HEK293 (cell line): ENCODE results near the gene NEO1.

Experiments used
- CTCF ChIP-seq: fragments of 450-650 bp; formaldehyde crosslinking; IDR thresholded peaks from 2 replicates; pipeline ENCODE4 v1.5.1; 2016; ENCODE audit warnings: missing biosample characterization, missing genetic modification characterization
- GLIS2 ChIP-seq: fragments of 450-650 bp; formaldehyde crosslinking; IDR thresholded peaks from 2 replicates; pipeline ENCODE4 v1.5.1; 2016; ENCODE audit warnings: missing biosample characterization, missing genetic modification characterization
- TSHZ1 ChIP-seq: fragments of 450-650 bp; formaldehyde crosslinking; IDR thresholded peaks from 2 replicates; pipeline ENCODE4 v1.5.1; 2016; ENCODE audit warnings: missing biosample characterization, missing genetic modification characterization, borderline replicate concordance
- ZBTB8A ChIP-seq: fragments of 450-650 bp; formaldehyde crosslinking; IDR thresholded peaks from 2 replicates; pipeline ENCODE4 v1.5.1; 2016; ENCODE audit warnings: missing biosample characterization, missing genetic modification characterization
- ZFP41 ChIP-seq: fragments of 450-650 bp; formaldehyde crosslinking; IDR thresholded peaks from 2 replicates; pipeline ENCODE4 v1.5.1; 2016; ENCODE audit warnings: missing biosample characterization, missing genetic modification characterization, borderline replicate concordance
- ZNF23 ChIP-seq: fragments of 450-650 bp; formaldehyde crosslinking; IDR thresholded peaks from 2 replicates; pipeline ENCODE4 v1.5.1; 2016; ENCODE audit warnings: missing biosample characterization, missing genetic modification characterization, borderline replicate concordance
- ZNF311 ChIP-seq: fragments of 450-650 bp; formaldehyde crosslinking; IDR thresholded peaks from 2 replicates; pipeline ENCODE4 v1.5.1; 2017; ENCODE audit warnings: missing biosample characterization, missing genetic modification characterization, borderline replicate concordance
- ZNF473 ChIP-seq: fragments of 450-650 bp; formaldehyde crosslinking; IDR thresholded peaks from 2 replicates; pipeline ENCODE4 v1.5.1; 2017; ENCODE audit warnings: missing biosample characterization, missing genetic modification characterization
- ZNF670 ChIP-seq: fragments of 450-650 bp; formaldehyde crosslinking; IDR thresholded peaks from 2 replicates; pipeline ENCODE4 v1.5.1; 2016; ENCODE audit warnings: missing biosample characterization, missing genetic modification characterization, low read depth
- ZNF677 ChIP-seq: fragments of 450-650 bp; IDR thresholded peaks from 2 replicates; pipeline ENCODE4 v1.5.0; 2018; ENCODE audit warnings: missing biosample characterization, mild to moderate bottlenecking, missing genetic modification characterization, moderate library complexity
- TF ChIP-seq, protein P1 (sequence below): fragments of 450-650 bp; formaldehyde crosslinking; IDR thresholded peaks from 2 replicates; pipeline ENCODE4 v1.5.1; 2016; ENCODE audit warnings: missing biosample characterization, missing genetic modification characterization

DNA sequence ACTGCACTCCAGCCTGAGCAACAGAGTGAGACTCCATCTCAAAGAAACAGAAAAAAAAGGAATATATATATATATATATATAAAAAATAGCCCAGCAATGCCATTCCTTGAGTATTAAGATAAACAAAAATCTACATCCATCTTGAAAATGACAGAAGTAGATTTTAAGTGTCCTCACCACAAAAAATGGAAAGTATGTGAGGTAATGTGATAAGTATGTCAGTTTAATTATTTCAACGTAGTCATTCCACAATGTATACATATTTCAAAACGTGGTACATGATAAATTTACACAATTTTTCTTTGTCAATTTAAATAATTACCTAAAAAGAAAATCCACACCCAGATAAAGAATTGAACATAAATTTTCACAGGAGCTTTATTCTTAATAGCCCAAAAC is 261.6 kb downstream of the NEO1 start:
- no peak for TF ChIP-seq ZNF311
- TF ChIP-seq, protein P1, sequence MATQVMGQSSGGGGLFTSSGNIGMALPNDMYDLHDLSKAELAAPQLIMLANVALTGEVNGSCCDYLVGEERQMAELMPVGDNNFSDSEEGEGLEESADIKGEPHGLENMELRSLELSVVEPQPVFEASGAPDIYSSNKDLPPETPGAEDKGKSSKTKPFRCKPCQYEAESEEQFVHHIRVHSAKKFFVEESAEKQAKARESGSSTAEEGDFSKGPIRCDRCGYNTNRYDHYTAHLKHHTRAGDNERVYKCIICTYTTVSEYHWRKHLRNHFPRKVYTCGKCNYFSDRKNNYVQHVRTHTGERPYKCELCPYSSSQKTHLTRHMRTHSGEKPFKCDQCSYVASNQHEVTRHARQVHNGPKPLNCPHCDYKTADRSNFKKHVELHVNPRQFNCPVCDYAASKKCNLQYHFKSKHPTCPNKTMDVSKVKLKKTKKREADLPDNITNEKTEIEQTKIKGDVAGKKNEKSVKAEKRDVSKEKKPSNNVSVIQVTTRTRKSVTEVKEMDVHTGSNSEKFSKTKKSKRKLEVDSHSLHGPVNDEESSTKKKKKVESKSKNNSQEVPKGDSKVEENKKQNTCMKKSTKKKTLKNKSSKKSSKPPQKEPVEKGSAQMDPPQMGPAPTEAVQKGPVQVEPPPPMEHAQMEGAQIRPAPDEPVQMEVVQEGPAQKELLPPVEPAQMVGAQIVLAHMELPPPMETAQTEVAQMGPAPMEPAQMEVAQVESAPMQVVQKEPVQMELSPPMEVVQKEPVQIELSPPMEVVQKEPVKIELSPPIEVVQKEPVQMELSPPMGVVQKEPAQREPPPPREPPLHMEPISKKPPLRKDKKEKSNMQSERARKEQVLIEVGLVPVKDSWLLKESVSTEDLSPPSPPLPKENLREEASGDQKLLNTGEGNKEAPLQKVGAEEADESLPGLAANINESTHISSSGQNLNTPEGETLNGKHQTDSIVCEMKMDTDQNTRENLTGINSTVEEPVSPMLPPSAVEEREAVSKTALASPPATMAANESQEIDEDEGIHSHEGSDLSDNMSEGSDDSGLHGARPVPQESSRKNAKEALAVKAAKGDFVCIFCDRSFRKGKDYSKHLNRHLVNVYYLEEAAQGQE, result no peak
- TF ChIP-seq GLIS2 (tag by site-specific recombination), result no peak
- TF ChIP-seq CTCF (tag by site-specific recombination), result no peak
- TF ChIP-seq ZNF23 (tag by site-specific recombination), result no peak
- TF ChIP-seq ZNF473 (tag by site-specific recombination), result no peak
- TF ChIP-seq TSHZ1 (tag by site-specific recombination), result no peak
- no peak for TF ChIP-seq ZBTB8A (tag by site-specific recombination)
- no peak for TF ChIP-seq ZNF670 (tag by site-specific recombination)
- no peak for TF ChIP-seq ZNF677 (tag by site-specific recombination)
- TF ChIP-seq ZFP41 (tag by site-specific recombination), result no peak
